NCI-H187 treated with DMSO at 0.1 percent for 48 hours (cell line): ENCODE data around the gene CACYBP.

Source experiments
- DNase-seq: peaks from one replicate; lab custom pipeline; 2025; lab: John Stamatoyannopoulos, UW

The CACYBP gene, protein sequence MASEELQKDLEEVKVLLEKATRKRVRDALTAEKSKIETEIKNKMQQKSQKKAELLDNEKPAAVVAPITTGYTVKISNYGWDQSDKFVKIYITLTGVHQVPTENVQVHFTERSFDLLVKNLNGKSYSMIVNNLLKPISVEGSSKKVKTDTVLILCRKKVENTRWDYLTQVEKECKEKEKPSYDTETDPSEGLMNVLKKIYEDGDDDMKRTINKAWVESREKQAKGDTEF

DNA sequence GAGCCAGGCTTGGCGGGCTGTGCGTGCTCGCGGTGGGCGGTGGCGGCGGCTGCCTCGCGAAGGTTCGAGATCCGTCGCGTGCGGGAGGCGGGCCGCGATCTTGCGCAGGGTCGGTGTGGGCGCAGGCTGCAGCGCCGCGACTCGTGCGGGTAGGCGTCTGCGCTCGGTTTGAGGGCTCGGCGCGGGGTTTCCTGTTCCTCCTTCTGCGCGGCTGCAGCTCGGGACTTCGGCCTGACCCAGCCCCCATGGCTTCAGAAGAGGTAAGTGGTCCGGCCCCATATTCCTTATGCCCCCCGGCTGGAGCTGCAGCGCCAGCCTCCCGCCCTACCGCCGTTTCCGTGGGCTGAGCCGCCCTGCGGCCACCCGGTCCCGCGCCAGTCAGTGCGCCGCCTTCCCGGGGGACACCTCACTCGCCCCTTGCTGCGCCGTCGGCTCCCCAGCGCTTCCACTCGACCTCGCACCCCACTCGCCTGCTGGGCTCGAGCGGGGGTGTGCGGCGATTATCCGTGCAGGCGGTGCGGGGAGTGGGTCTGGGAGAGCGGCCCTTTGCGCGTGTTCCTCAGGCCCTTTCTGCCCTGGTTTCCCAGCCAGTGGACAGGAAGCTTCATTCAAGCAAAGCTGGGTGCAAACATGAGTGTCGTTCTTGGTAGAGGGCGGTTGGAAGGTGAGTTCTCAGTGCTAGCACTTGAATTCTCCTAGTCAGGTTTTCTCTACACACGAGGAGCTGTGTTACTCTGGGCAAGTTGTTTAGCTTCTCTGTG, at the start of gene CACYBP:
TSS of gene CACYBP (plus strand) at position 12 of the 761 bp plus-strand sequence. CDS start at position 246, 234 bp downstream.
- no peak for DNase-seq

DNA sequence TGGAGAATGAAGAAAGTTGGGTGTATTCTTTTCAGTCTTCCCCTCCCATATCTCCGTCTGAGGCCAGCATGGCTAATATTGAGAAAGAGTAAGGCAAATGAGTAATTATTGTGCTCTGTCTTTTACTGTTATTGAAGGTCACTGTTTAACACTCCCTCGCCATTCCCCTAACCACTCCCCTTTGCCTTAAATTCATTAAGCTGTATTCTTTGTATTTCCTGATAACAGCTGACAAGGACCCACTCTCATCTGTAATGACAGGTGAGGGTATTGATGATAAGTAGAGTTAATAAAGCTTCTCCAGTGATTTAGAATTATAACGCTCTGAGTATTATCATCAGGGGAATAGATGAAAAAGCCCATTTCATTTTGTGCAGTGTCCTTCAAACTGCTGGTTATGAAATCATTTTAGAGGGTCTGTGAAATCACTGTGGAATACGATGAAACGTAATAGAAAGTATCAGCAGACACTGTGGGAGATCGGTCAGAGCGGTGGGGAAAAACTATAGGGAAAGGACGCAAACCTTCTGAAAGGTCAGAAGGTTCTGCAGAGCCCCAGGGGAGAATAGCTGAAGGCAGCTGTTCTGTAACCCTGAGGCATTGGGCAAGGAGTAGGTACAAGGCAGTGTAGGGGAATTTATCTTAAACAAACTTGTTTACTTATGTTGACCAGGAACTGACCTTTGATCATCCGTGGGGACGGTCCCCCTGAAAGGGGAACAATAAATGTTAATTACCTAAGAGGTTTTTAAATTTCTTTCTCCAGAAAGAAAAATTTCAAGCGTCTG, 46.3 kb upstream of the CACYBP start:
- no peak for DNase-seq

DNA sequence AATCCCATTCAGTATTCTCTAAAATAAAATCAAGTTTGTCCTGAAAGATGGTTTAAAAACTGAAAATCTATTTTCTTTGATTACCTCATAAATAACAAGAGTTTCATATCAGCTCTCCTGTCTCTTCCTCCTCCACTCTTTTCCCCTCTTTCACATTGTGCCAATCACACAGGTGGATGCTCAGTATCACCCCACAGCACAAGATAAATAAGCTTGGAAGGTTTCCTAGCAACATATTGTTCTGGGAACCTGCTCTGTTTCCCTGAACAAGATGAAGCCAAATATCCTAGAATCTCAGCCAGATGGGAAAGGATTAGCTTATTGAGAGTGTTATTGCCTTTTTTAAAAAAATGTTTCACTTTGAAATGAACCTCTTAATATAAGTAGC, 45.7 kb upstream of the CACYBP start:
- DNase-seq: peak; percentile 29

DNA sequence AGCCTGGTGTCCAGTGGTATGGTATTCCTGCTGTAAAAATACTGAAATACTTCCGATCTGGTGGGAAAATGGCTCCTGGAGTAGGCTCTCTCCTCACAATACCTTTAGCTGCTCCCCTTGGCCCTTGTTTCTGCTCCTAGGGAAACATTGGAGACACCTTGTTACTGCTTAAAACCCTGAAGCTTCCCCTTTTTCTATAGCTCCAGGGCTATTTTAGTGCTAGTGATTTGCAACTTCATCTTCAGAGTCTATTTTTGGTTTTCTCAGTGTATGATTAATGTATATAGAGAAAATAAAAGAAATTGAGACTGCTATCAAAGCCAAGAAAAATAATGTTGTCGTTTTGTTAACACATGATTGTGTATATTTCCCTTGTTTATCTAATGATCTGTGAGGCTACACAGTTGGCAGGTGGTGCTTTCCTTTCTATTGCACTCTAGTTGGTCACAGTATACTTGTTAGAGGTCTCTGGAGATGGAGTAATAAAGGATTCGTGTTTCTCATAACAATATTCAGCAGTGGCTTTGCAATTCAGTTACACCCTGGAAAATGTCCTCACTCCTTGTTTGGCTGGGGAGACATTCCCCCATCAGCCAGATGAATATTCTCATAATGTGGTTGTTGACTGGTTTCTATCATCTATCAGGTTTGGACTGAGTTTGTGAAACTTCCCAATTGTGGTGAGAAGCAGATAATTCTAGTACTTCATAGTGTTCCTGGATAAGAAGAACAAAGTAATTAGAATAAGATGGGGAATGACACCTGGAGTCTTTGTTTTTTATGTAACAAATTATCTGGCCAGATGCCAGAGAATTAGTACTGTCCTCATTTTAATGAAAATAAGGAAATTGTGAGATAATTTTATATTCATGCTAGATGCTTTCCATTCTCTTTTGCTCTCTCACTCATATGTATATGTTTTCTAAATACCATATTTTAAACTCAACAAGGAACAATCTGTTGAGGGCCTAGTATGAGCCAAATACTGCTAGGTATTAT, 44.8 kb upstream of the CACYBP start:
- peak; percentile 85 for DNase-seq

DNA sequence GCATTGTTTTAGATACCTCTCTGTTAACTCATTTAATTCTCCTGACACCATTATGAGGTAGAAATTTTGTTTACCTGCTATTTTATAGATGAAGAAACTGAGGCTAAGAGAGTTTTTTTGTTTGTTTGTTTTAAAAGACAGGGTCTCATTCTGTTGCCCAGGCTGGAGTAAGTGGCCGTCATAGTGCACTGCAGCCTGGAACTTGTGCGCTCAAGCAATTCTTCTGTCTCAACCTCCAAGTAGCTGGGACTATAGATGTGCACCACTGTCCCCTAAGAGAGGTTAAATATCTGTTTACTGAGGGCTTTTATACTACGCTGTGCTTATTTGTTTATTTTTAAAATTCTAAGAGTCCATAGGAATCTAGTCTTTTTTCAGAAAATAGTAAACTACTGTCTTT, 43.7 kb upstream of the CACYBP start:
- DNase-seq: no peak

DNA sequence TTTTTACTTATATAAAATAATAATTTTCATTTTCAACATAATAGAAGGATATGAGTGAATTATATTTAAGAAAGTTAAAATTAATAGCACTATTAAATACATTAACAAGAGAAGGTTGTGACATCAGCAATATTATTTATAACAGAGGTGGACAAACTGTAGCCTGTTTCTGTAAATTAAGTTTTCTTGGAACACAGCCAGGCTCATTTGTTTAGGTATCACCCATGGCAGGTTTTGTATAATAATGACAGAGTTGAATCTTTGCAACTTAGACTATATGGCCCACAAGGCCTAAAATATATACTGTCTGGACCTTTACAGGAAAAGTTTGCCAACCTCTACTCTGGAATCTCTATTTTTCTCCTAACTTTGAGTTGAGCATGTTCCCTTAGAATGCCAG, 42.8 kb upstream of the CACYBP start:
- no peak for DNase-seq

DNA sequence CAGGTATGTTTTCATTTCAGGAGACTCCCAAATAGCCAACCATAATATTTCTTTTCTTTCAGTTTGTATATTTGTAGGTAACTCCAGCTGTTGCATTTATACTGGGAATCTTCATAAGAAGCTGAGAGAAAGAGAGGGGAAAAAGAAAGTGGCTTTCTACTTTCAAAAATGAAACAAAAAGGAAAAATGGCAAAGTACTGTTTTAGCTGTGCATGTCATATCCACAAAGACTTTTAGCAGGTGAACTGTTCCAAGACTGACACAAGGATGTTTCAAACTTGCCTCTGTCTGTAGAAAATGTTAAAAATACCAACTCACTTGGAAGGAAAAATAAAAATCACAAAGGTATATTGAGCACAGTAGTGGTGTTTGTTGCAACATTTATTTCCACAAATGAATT, 41.9 kb upstream of the CACYBP start:
- no peak for DNase-seq

DNA sequence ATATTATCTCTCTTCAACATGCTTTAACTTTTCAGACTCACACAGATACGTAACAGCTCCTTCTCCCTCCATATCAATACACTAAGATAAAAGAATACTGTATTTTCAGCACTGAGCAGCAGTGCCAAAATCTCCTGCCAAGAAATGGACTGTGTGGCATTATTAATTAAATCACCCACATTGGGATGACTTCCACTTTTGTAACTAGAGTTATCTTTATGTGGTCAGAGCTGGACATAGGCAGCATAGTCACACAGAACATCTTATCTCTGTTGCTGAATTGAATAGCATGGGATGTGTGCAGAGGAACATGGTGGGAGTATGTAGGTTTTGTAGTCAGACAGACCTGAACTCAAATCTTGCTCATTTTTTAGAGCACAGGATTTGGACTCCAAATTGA, 41.4 kb upstream of the CACYBP start:
- no peak for DNase-seq

DNA sequence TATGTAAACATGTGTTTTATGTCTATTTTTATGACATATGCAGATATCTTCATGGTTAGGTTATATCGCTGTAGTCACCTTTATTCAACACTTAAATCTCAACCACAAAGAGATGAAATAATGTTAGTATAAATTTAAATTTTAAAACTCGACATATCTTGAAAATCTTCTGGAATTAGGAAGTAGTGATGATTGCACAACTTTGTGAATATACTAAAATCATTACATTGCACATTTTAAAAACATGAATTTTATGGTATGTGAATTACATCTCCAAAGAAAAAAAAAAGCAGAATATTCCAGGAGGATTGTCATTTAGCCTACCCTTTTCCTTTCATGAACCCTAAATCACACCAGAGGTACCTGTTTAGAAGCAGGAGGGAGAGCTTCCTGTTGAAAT, 39.4 kb upstream of the CACYBP start:
- no peak for DNase-seq

DNA sequence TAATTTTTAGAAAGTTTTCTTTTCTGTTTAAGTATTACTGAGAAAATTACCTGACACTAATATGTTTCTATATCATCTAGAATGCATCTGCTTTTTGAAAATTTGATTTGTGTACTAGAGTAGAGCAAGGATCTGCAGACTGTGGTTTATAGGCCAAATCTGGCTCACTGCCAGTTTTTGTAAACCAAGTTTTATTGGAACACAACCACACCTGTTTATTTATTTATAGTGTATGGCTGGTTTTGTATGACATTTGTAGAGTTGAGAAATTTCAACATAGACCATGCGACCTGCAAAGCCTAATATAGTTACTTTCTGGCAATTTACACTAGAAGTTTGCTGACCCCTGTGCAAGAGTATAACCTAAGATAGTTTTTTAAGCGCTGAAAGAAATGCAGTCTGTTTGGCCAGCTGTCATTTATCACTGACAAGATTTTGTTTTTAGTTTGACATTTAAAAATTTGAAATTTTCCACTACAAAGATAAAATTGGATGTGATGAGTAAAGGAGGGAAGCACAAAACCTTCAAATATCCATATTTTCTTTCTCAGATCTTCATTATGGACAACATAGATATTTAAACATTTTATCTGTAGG, 36.1 kb upstream of the CACYBP start:
- DNase-seq: no peak

DNA sequence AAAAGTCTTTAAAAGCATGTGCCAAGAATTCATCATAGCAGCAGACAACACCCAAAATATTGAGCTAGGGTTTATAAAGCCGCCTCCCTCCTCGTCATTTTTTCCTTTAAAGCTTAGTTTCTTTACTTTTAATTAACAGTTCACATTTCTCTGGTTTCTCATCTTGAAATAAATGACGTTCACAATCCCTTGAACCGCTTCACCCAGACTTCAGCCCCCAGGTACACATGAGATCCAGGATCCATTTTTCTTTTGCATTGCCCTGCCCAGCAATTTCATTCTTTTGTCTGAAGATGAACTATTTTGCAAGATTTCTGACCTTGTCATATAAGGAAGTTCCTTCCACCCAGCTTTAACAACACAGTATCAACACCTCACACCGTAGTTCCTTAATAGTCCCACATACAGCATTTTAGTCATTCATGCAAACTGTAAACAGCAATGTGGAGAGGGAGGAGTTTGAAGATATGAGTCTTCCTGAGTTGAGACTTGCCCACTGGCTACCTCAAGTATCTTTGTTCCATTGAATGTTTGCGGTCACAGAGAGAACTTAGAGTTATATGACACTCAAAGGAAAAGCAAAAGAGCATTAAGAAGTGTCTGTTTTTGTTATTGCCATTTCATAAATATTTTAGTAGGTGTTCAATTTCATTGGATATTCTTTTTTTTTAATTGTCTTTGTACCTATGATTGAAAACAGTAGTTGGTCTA, 35.3 kb upstream of the CACYBP start:
- DNase-seq: peak; percentile 75

DNA sequence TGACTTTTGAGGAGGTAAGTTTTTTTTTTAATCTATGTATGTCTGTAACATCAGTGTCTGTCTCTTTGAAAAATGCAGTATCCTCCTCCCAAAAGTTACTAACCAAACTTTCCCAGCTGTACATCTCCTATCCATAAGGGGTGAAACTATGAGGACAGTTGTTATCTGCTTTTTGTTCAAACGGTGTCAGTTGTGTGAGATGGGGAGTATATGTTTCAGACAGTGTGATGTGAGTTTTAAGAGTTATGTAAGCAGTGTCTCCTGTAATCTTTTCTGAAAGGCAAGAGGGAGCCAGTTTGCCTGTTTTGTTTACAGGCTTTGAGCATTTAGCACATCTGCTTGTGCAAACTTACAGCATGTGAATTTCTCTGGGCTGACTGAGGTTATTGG, 34.8 kb upstream of the CACYBP start:
- DNase-seq: no peak

DNA sequence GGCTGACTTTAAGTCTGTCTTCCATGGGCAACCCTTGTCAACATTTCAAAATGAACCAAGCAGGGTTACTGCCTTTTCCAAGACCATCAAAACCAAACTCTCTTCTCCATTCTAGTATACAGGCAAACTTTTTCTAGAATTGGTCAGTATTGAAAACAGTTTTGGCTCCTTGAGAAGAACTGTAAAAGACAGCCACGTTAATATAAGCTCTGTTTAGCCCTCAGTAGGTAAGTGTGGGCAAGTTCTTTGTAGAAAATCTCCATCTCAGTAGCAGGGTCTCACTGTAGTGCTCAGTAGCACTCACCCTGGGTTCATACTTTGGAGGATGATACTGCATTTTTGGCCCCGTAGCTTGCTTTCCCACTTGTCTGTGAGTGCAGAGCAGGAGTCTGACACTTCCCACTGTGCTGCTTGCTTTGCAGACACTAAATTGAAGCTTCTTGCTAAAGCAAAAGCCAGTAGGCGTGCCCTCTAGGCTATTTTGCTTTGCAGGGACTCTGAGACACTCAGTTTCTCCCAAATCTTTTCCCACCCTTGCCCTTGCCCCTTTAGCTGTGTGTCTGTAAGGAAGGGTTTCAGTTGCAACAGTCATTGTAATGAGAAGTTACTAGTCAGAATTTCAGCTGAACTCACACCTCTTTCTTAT, 34.3 kb upstream of the CACYBP start:
- no peak for DNase-seq

DNA sequence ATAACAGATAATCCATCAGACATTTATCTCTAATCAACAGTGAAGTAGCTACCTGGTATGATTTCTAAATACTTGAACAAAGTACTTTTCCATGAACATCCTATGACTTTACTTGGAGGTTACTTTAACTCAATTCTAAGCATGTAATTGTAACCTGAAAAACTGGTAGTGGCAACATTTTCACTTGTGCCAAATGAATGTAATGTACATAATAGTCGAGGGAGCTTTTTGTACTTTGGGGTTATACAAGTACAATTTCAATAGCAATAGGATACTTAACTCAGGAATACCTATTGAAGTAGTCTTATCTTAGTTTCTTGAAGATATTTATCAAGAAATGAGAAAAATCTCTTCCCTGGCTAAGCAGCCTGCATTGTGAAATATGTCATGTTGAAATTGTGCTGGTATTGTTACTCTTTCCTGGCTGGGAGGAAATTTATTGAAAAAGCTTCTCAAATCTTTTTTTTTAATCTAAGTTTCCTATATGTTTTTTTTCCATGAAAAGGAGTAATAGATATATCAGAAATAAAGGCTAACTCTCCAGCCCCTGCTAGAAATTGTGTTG, 33.7 kb upstream of the CACYBP start:
- DNase-seq: no peak

DNA sequence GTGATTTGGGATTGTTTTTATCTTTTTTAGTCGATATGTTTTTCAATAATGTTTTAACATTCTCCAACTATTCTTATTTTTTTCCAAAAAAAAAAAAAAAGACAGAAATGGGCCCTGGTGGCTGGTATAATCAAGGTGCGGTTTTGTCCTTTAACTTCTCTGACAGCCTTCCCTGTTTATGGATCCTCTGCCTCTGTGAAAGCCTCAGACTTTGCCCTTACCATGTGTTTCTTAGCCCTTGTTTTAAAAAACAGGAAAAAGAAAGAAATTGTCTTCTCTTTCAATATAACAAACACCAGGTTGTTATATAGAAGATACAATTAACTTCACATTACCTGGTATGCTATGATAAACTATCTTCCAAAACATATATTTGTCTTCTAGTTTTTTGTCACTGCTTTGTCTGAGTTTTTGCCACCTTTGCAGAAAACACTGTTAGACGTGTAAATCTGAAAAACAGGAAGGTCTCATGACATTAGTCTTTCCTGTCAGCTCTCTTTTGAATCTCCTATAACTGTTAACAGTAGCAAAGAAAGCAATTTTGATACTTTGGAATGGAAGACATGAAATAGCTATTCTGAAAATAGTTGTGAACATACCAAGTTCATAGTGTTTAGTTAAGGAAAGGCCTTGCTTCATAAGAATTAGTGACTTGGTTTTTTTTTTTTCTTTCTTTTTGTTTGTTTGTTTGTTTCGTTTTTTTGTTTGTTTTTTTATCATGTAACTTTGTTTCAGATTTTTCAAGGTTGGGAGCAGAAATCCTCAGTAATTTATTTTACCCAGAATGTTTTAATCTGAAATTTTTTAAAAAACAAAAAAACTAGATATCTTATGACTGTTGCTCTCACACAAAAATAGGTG, 31.7 kb upstream of the CACYBP start:
- DNase-seq: no peak

DNA sequence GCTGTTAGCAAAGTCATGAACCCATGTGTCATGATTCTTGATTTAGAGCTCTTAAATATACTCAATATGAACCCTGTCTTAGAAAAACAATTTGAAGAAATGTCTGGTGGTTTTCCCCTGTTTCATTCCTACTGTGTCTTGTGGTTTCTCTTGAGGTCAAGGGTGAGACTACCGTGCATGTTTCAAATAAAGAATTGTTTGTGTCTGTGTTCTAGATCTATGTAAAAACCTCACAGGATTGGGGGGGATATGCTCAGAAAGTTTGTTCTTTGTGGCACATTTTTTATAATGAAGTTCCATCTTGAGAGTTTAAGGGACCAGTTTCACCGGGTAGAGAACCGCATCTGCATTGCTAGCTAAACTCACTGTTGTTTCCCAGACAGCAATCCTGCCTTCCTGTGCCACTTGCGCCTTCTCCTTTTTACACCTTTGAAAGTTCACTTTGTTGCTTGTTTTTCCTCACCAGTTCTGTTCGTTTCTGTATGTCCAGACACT, 30.9 kb upstream of the CACYBP start:
- DNase-seq: no peak

DNA sequence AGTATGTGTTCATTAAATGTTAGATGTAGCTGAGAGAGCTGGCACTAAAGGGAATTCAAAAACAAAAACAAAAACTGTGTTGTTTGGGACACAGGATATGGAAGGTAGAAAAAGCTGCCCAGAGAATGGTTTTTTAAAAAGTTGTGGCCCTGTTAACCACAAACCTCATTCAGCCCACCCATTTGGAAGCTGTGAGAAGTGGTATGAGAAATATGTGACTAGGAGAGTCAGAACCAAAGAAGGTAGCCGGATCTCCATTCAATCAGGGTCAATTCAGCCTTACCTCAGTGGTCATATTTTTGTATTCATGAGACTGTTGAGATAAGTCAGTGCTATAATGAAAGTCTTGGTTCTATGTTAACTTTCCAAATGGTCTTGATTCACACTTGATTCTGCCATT, 29.8 kb upstream of the CACYBP start:
- no peak for DNase-seq

DNA sequence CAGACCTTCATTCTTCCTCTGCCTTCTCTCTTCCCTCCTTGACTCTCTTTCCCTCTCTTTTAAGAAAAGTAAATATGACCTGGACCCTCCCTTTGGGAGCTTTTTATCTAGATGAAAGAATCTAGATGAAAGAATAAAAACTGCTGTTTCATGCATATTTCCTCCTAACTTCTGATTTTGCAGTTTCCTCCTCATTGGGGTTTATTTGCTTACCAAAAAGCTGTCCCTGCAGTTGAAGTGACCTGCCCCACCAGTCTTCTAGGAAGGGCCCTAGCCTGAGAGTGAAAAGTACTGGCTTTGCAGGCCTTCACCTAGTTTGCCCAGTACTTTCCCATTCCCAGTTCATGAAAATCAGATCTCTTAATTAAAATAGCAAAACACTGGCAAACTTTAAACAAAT, 28.3 kb upstream of the CACYBP start:
- no peak for DNase-seq

DNA sequence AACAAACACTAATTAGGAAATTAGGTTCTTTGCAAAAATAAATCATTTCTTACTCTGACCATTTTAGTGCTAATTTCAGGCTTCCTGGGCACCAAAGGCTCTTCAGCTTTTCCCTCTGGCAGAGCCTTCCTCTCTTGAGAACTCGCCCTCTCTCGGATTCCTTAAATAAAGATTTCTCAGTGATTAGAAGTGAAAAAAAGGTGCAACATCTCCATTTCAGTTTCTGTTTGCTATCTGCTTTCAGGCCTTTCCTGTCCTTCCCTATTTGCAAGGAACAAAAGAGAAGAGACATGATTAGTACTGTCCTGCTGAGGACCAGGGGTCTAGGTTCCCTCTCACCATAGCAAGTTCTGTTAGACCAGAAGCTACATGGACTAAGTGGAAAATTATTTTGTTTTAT, 27.8 kb upstream of the CACYBP start:
- DNase-seq: no peak
